Keratinocyte (primary cell): ENCODE results near the gene SPTSSB. TPM values are rescaled to one million over a fixed set of nuclear protein-coding genes. Genes with fewer than 3 reads are reported as not detected.

ENCODE experiments used
- DNase-seq: peaks from one replicate; pipeline ENCODE4 v3.0.0-alpha.2; 2011; ENCODE audit warnings: low read depth, missing footprints, low spot score
- FAIRE-seq: peaks from 2 replicates; lab custom pipeline; 2011; peaks lifted over from hg19 to GRCh38; lab: Jason Lieb, UNC
- H2AFZ ChIP-seq: 2 replicates; pipeline ENCODE4 v1.6.0; 2012; ENCODE audit warnings: low read length, control low read depth, inconsistent platforms; ENCODE audit not compliant: control insufficient read depth
- H3K27ac ChIP-seq: 2 replicates; pipeline ENCODE4 v1.5.1; 2011; ENCODE audit warnings: low read length; ENCODE audit not compliant: control insufficient read depth, insufficient read depth
- H3K27me3 ChIP-seq: 3 replicates; pipeline ENCODE4 v1.6.0; 2011; ENCODE audit warnings: low read length; ENCODE audit not compliant: control insufficient read depth, insufficient read depth; ENCODE audit errors: extremely low read depth
- H3K36me3 ChIP-seq, 2 experiments: 2 replicates in 1 of 2; 3 replicates in 1 of 2; pipeline ENCODE4 v1.5.1; 2011; ENCODE audit warnings: low read length in 2 of 2, mild to moderate bottlenecking in 1 of 2; ENCODE audit not compliant: control insufficient read depth in 2 of 2, insufficient read depth in 2 of 2; ENCODE audit errors: extremely low read depth in 1 of 2
- H3K4me1 ChIP-seq: 3 replicates; pipeline ENCODE4 v1.5.1; 2011; ENCODE audit warnings: low read length; ENCODE audit not compliant: control insufficient read depth, insufficient read depth; ENCODE audit errors: extremely low read depth
- H3K4me2 ChIP-seq: 3 replicates; pipeline ENCODE4 v1.6.0; 2011; ENCODE audit warnings: low read depth, low read length; ENCODE audit not compliant: control insufficient read depth, insufficient read depth; ENCODE audit errors: extremely low read depth
- H3K4me3 ChIP-seq, 3 experiments: fragments of 200-600 bp in 1 of 3; sonication (generic) in 1 of 3; 2 replicates in 2 of 3; 3 replicates in 1 of 3; pipeline ENCODE4 v1.5.1; 2011 to 2016; ENCODE audit warnings: low read length in 3 of 3, mild to moderate bottlenecking in 3 of 3, control low read depth in 2 of 3, inconsistent platforms in 1 of 3, low read depth in 1 of 3, mixed read lengths in 1 of 3, mixed run types in 1 of 3, moderate library complexity in 1 of 3; ENCODE audit not compliant: control insufficient read depth in 2 of 3, insufficient read depth in 2 of 3; ENCODE audit errors: extremely low read depth in 1 of 3
- H3K79me2 ChIP-seq: 2 replicates; pipeline ENCODE4 v1.6.0; 2012; ENCODE audit warnings: low read length; ENCODE audit not compliant: control insufficient read depth, insufficient read depth
- H3K9ac ChIP-seq: 3 replicates; pipeline ENCODE4 v1.6.0; 2011; ENCODE audit warnings: low read length; ENCODE audit not compliant: control insufficient read depth, insufficient read depth; ENCODE audit errors: extremely low read depth
- H3K9me1 ChIP-seq: 3 replicates; pipeline ENCODE4 v1.6.0; 2011; ENCODE audit warnings: low read length; ENCODE audit not compliant: control insufficient read depth, insufficient read depth; ENCODE audit errors: extremely low read depth
- H3K9me3 ChIP-seq: 2 replicates; pipeline ENCODE4 v1.5.1; 2012; ENCODE audit warnings: low read depth, low read length; ENCODE audit not compliant: control insufficient read depth
- H4K20me1 ChIP-seq: 3 replicates; pipeline ENCODE4 v1.6.0; 2011; ENCODE audit warnings: low read length; ENCODE audit not compliant: control insufficient read depth, insufficient read depth; ENCODE audit errors: extremely low read depth
- CTCF ChIP-seq, 3 experiments: IDR thresholded peaks in 1 of 3; conservative IDR thresholded peaks in 1 of 3; optimal IDR thresholded peaks in 1 of 3; 2 replicates in 2 of 3; 3 replicates in 1 of 3; pipeline versions ENCODE3 to v1.5.1; 2011; ENCODE audit warnings: low read length in 3 of 3, mild to moderate bottlenecking in 3 of 3, moderate library complexity in 2 of 3, control low read depth in 1 of 3, inconsistent platforms in 1 of 3; ENCODE audit not compliant: insufficient read depth in 2 of 3; ENCODE audit errors: extremely low read depth in 1 of 3
- EZH2 ChIP-seq: IDR thresholded peaks from one replicate; pipeline ENCODE4 v1.6.1; 2012; ENCODE audit warnings: inconsistent platforms, mild to moderate bottlenecking, low read length, moderate library complexity
- dilution Hi-C: fragments of 300-500 bp; cut with MboI; formaldehyde crosslinking; loops from one replicate; pipeline ENCODE4 v1.7.0; 2020; ENCODE audit warnings: low sequenced_read_pairs; ENCODE audit not compliant: extremely low pct_ligation_motif_present
- polyA plus RNA-seq, 5 experiments: library from polyadenylated mRNA; depleted of rRNA in 3 of 5; stranded (reverse) in 3 of 5; stranded (forward) in 1 of 5; unstranded in 1 of 5; fragments of >200 nt; gene quantifications; 1 replicate in 1 of 5; 2 replicates in 3 of 5; 3 replicates in 1 of 5; pipeline versions ENCODE4 v1.2.1 to v1.2.3, GENCODE V29; 2011 to 2012; ENCODE audit warnings: missing spikeins in 2 of 5, low read depth in 1 of 5, low replicate concordance in 1 of 5

The SPTSSB gene
- polyA plus RNA-seq, 1 donor (not counting 4 experiments of a cell fraction or from before 2014, with no cell fraction given) = 2.6 TPM

DNA sequence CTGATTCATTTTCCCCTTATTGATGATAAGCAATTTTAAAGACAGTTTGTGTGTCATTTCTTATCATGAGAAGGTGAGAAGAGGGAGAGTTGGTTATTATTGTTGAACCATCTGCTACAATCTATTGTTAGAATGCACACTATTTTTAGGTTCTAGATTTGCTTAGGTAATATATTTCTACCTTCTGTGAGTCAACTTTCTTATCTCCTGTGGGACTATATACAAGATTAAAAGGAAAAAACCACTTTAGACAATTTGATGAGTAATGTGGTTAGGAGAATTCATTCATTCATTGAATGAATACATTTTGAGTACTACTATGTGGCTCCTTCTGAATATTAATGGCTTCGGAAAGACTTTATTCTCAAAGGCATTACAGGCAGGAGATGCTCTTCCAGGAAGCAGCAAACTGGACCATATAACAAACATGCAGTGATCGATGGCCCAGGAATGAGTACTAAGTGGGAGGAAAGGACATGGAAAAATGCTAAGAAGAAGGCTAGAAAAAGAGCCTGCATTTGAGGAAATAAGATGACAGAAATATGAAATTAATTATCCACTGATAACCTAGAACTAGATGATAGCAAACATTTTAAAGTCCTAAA lies 22.4 kb downstream of the SPTSSB start:
- H2AFZ ChIP-seq = no peak overlapping the region
- no peak overlapping the region for H3K4me3 ChIP-seq
- TF ChIP-seq EZH2 = no peak
- no peak for TF ChIP-seq CTCF (optimal IDR thresholded peaks at IDR 0.05 in 1 of 3, IDR thresholded peaks at IDR 0.05 in 1 of 3, conservative IDR thresholded peaks at IDR 0.05 in 1 of 3; ENCODE audit: extremely low read depth in 1 of 3, insufficient read depth in 2 of 3, low read length in 3 of 3)
- no peak overlapping the region for H3K9ac ChIP-seq
- H3K36me3 ChIP-seq = no peaks in the 10 kb centered on the region
- no peaks in the 10 kb centered on the region for H3K9me1 ChIP-seq
- peaks cover 24% of the 10 kb centered on the region for H3K4me1 ChIP-seq
- DNase-seq (peak; percentile 2), FAIRE-seq (no peak)
- no peaks in the 10 kb centered on the region for H4K20me1 ChIP-seq
- no peaks in the 10 kb centered on the region for H3K27me3 ChIP-seq
- H3K9me3 ChIP-seq = no peaks in the 10 kb centered on the region
- peak overlapping the region; percentile 63 for H3K27ac ChIP-seq
- H3K4me2 ChIP-seq = peak overlapping the region; percentile 77
- no peaks in the 10 kb centered on the region for H3K79me2 ChIP-seq
- dilution Hi-C loops = no loop called here

- no peaks in the 10 kb centered on the region for H3K36me3 ChIP-seq
- no peak overlapping the region for H3K27ac ChIP-seq
- no peaks in the 10 kb centered on the region for H3K79me2 ChIP-seq
- no peak for FAIRE-seq
- H3K9me3 ChIP-seq = no peaks in the 10 kb centered on the region
- no peak overlapping the region for H2AFZ ChIP-seq
- H3K27me3 ChIP-seq = no peaks in the 10 kb centered on the region
- H3K4me2 ChIP-seq = no peak overlapping the region
- no peak for DNase-seq
- no peaks in the 10 kb centered on the region for H3K9me1 ChIP-seq
- peaks cover 24% of the 10 kb centered on the region for H3K4me1 ChIP-seq
- no peak overlapping the region for H3K9ac ChIP-seq
- no peak for TF ChIP-seq EZH2
- no peaks in the 10 kb centered on the region for H4K20me1 ChIP-seq
- no peak overlapping the region for H3K4me3 ChIP-seq
- dilution Hi-C loops = no loop called here
Observed at GRCh38 chr3:161347726-161348125, 23.6 kb downstream of the SPTSSB start.

- no peak for FAIRE-seq
- H2AFZ ChIP-seq = no peak overlapping the region
- no peak overlapping the region for H3K4me2 ChIP-seq
- no peaks in the 10 kb centered on the region for H4K20me1 ChIP-seq
- H3K9me3 ChIP-seq = no peaks in the 10 kb centered on the region
- H3K4me3 ChIP-seq = no peak overlapping the region
- dilution Hi-C loops = no loop called here
- H3K4me1 ChIP-seq = peaks cover 13% of the 10 kb centered on the region
- H3K79me2 ChIP-seq = no peaks in the 10 kb centered on the region
- DNase-seq = no peak
- H3K36me3 ChIP-seq = no peaks in the 10 kb centered on the region
- TF ChIP-seq CTCF (optimal IDR thresholded peaks at IDR 0.05 in 1 of 3, IDR thresholded peaks at IDR 0.05 in 1 of 3, conservative IDR thresholded peaks at IDR 0.05 in 1 of 3; ENCODE audit: extremely low read depth in 1 of 3, insufficient read depth in 2 of 3, low read length in 3 of 3) = no peak
- no peak for TF ChIP-seq EZH2
- H3K9me1 ChIP-seq = no peaks in the 10 kb centered on the region
- H3K9ac ChIP-seq = no peak overlapping the region
- H3K27me3 ChIP-seq = no peaks in the 10 kb centered on the region
- no peak overlapping the region for H3K27ac ChIP-seq
Observed at GRCh38 chr3:161345023-161345422, 26.3 kb downstream of the SPTSSB start.
